Gastroesophageal sphincter (tissue), 4 donors: ENCODE results near the gene GAPDH. TPM values are rescaled to one million over a fixed set of nuclear protein-coding genes. Genes with fewer than 3 reads are reported as not detected.

Source experiments
- ATAC-seq: fragments of 150-250 bp; one replicate; pipeline ENCODE4 v1.9.1; 2016; ENCODE audit warnings: mild to moderate bottlenecking, moderate library complexity
- H3K27ac ChIP-seq, 4 donors: fragments of 200-600 bp; sonication (generic) in 3 of 4; 1 replicate in 3 of 4; 2 replicates in 1 of 4; pipeline ENCODE4 v1.5.1; 2016 to 2019
- H3K27me3 ChIP-seq: fragments of 200-600 bp; sonication (generic); one replicate; pipeline ENCODE4 v1.5.1; 2019
- H3K36me3 ChIP-seq, 2 donors: fragments of 200-600 bp; sonication (generic); one replicate each; pipeline ENCODE4 v1.5.1; 2019; ENCODE audit warnings: control low read depth in 1 of 2
- H3K4me1 ChIP-seq, 3 donors: fragments of 200-600 bp; sonication (generic); 1 replicate in 2 of 3; 2 replicates in 1 of 3; pipeline ENCODE4 v1.5.1; 2016 to 2019; ENCODE audit warnings: control low read depth in 2 of 3
- H3K4me3 ChIP-seq, 2 donors: fragments of 200-600 bp; sonication (generic); one replicate each; pipeline ENCODE4 v1.5.1; 2019; ENCODE audit warnings: mild to moderate bottlenecking in 1 of 2, moderate library complexity in 1 of 2
- H3K9me3 ChIP-seq, 3 donors: fragments of 200-600 bp; sonication (generic); one replicate each; pipeline ENCODE4 v1.5.1; 2017 to 2019; ENCODE audit warnings: control low read depth in 2 of 3
- CTCF ChIP-seq, 4 experiments: fragments of 200-600 bp in 2 of 4; fragments of 450-650 bp in 2 of 4; sonication (generic) in 1 of 4; IDR thresholded peaks; one replicate each; pipeline ENCODE4 v1.5.1; 2017 to 2019; ENCODE audit warnings: antibody characterized with exemption in 4 of 4, mild to moderate bottlenecking in 2 of 4, moderate library complexity in 2 of 4
- EP300 ChIP-seq: sonication (generic); formaldehyde crosslinking; IDR thresholded peaks from one replicate; pipeline ENCODE4 v1.6.1; 2017; ENCODE audit warnings: antibody characterized with exemption, mild to moderate bottlenecking
- POLR2A ChIP-seq, 2 donors: fragments of 450-650 bp; IDR thresholded peaks; one replicate each; pipeline ENCODE4 v1.6.1; 2017; ENCODE audit warnings: antibody characterized with exemption in 2 of 2, mild to moderate bottlenecking in 2 of 2, moderate library complexity in 1 of 2
- POLR2AphosphoS5 ChIP-seq: sonication (generic); formaldehyde crosslinking; IDR thresholded peaks from one replicate; pipeline ENCODE4 v1.6.1; 2017; ENCODE audit warnings: antibody characterized with exemption
- WGBS, 2 donors: methylation state at CpG; one replicate each; pipeline ENCODE4 v1.1.5; 2018; ENCODE audit warnings: low coverage in 1 of 2; 5-methylcytosine and 5-hydroxymethylcytosine counted together
- total RNA-seq, 4 donors: library from RNA; depleted of rRNA; stranded (reverse); fragments of >200 nt; gene quantifications; one replicate each; pipeline ENCODE4 v1.1.0, GENCODE V29; 2016

Gene GAPDH
- total RNA-seq, 4 donors from 2014 or later: 1,868 to 3,239 (median 2,463) TPM

DNA sequence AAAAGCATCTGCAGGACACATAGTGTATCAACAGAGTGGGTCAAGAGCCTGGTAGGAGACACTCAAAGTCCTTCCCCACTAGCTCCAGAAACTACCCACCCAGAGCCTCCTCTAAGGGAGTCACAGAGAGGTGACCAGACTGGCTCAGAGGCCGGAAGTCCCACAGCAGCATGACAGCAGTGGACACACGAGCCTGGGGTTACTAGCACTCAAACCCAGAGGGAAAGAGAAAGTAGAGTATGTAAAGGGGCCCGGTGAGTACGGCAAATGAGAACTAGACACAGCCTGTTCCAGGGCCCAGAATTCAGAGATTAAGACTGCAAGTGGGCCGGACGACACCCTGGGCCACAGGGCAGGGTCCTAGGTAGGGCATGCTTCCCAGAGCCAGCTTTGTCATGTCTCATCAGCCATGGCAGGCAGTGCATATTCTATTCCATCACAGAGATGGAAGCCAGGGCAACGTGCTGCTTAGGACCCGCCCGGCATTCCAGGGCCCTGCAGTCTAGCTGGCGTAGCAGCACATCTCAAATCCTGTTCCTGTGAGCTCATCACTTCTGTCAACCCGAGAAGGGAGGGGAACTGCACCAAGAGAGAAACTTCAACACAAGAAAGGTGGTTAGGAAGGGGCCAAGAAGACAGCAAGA, 17.3 kb downstream of the GAPDH start:
- Histone ChIP-seq H3K27me3 (no peaks in the 10 kb centered on the region), H3K9me3 (no peaks in the 10 kb centered on the region), H3K4me3 (peak overlapping the region in 1 of 2 donors; percentile 80), H3K27ac (peak overlapping the region; percentile 82 to 94 (median 92)), H3K4me1 (peaks cover 0 to 92% (median 59%) of the 10 kb centered on the region in 3 donors), H3K36me3 (peaks cover 0 to 34% of the 10 kb centered on the region in 2 donors)
- WGBS, 2 donors: 9 to 15% methylated on average over 6 to 7 of the region's 11 CpGs
- peak in 1 of 4 experiments; percentile 2 for TF ChIP-seq CTCF (IDR thresholded peaks at IDR 0.05)
- TF ChIP-seq EP300: no peak
- TF ChIP-seq POLR2AphosphoS5: no peak
- no peak for TF ChIP-seq POLR2A (IDR thresholded peaks at IDR 0.05)
- peak; percentile 51 for ATAC-seq

- Histone ChIP-seq H3K9me3 (no peaks in the 10 kb centered on the region), H3K27ac (peak overlapping the region; percentile 82 to 94 (median 92)), H3K36me3 (peaks cover 0 to 34% of the 10 kb centered on the region in 2 donors), H3K4me1 (peaks cover 0 to 96% (median 59%) of the 10 kb centered on the region in 3 donors), H3K27me3 (no peaks in the 10 kb centered on the region), H3K4me3 (peak overlapping the region in 1 of 2 donors; percentile 80)
- TF ChIP-seq CTCF (IDR thresholded peaks at IDR 0.05) (peak in 1 of 4 experiments; percentile 14), POLR2A (IDR thresholded peaks at IDR 0.05) (no peak), POLR2AphosphoS5 (peak; percentile 56)
- peak; percentile 40 for ATAC-seq
- WGBS, 2 donors: 0 to 7% methylated on average over 3 to 4 of the region's 4 CpGs
These were observed 17.8 kb downstream of the GAPDH start for GRCh38 chr12:6552140-6552551.

DNA sequence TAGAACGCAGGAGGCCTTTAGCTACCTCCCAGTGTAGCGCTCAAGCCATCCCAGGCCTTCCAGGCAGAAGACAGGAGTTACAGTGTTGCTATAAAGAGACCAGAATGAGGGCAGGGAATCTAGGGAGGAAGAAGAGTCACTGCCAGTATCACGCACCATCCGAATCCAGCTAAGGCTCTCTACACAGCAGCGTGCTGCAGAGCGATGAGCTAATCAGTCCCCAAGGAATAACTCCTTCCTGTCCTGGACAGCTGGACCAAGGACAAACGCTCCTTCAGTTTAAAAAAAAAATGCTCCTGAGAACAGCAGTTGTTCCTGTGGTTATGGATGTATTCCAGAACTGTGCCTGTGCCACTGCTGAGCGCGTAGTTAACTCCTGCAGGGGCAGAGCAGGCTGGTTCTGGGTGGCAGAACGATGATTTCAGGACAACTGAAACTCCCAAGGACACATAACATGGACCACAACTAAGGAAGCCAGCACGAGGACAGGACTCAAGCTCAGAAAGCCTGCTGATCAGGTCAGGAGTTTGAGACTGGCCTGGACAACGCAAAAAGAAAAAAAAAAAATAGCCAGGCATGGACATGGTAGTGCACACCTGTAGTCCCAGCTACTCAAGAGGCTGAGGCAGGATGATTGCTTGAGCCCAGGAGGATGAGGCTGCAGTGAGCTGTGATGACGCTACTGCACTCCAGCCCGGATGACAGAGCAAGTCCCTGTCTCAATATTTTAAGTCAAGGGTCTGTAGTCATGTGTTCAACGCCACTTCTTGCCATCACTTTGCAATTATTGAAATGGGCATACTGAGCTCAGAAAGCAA, 18.9 kb downstream of the GAPDH start:
- Histone ChIP-seq H3K27me3 (no peaks in the 10 kb centered on the region), H3K27ac (peak overlapping the region; percentile 82 to 94 (median 92)), H3K36me3 (peaks cover 0 to 26% of the 10 kb centered on the region in 2 donors), H3K4me1 (peaks cover 0 to 96% (median 58%) of the 10 kb centered on the region in 3 donors), H3K4me3 (peak overlapping the region in 1 of 2 donors; percentile 80), H3K9me3 (no peaks in the 10 kb centered on the region)
- TF ChIP-seq POLR2A (IDR thresholded peaks at IDR 0.05) (peak in 1 of 2 donors; percentile 24), EP300 (no peak), CTCF (IDR thresholded peaks at IDR 0.05) (no peak), POLR2AphosphoS5 (peak; percentile 82)
- 15 to 16% methylated on average over 10 to 11 of the region's 15 CpGs for WGBS, 2 donors
- peak; percentile 51 for ATAC-seq

- peaks cover 0 to 87% (median 52%) of the 10 kb centered on the region in 3 donors for H3K4me1 ChIP-seq
- H3K36me3 ChIP-seq: peaks cover 0 to 26% of the 10 kb centered on the region in 2 donors
- ATAC-seq: peak; percentile 44
- no peaks in the 10 kb centered on the region for H3K27me3 ChIP-seq
- H3K4me3 ChIP-seq: peak overlapping the region; percentile 56 to 80
- H3K9me3 ChIP-seq: no peaks in the 10 kb centered on the region
- TF ChIP-seq EP300: no peak
- TF ChIP-seq CTCF (IDR thresholded peaks at IDR 0.05): peak in 3 of 4 experiments; percentile 45 to 62 (median 45)
- TF ChIP-seq POLR2A (IDR thresholded peaks at IDR 0.05): no peak
- TF ChIP-seq POLR2AphosphoS5: peak; percentile 20
- 2 to 3% methylated on average over 18 to 21 of the region's 22 CpGs for WGBS, 2 donors
- peak overlapping the region; percentile 82 to 94 (median 92) for H3K27ac ChIP-seq
These were observed 20.1 kb downstream of the GAPDH start for GRCh38 chr12:6554168-6555017.
